ENCODE data around the gene CCNO. TPM values are rescaled to one million over a fixed set of nuclear protein-coding genes. Genes with fewer than 3 reads are reported as not detected.

The CCNO gene
- total RNA-seq, 1 experiment from 2014 or later = 12.1 TPM

GRCh38 chr5:55219770-55220169 is 13.6 kb downstream of the CCNO start (continued):
- TF ChIP-seq CTCF (IDR thresholded peaks at IDR 0.05 in 2 of 3, conservative IDR thresholded peaks at IDR 0.05 in 1 of 3; ENCODE audit: borderline replicate concordance in 1 of 3, insufficient read depth in 1 of 3, low read depth in 2 of 3, low read length in 2 of 3) = no peak
- TF ChIP-seq SRF (IDR thresholded peaks at IDR 0.05; ENCODE audit: low read depth) = no peak

- CTCF ChIA-PET = interaction anchor here (0.5 to 1.3 kb wide), 2 partner anchors 47 to 88 kb away, joined by 3 read pairs; partner anchors contain the start of gene DHX29
- POLR2A ChIA-PET = no interaction called here
- RAD21 ChIA-PET (ENCODE audit: low non-redundant PET in 1 of 2, low total read pairs in 2 of 2, uncharacterized antibody in 2 of 2, unreplicated experiment in 2 of 2) = interaction anchor here in 1 of 2 experiments (1.2 kb wide), 1 partner anchor 42 kb away, joined by 3 read pairs; no protein-coding TSS in a partner anchor
- H3K4me2 ChIP-seq (ENCODE audit: low read length) = peak overlapping the region; percentile 52
- no peak overlapping the region; the same call in 1 of the 2 replicates for H3K27ac ChIP-seq (ENCODE audit: low read depth, low read length)
- ATAC-seq = peak; percentile 86
- no peaks in the 10 kb centered on the region for H4K20me1 ChIP-seq (ENCODE audit: insufficient read depth)
- H3K9me3 ChIP-seq (ENCODE audit: control insufficient read depth in 1 of 2, insufficient read depth in 1 of 2, low read depth in 1 of 2, low read length in 2 of 2) = no peaks in the 10 kb centered on the region
- intact Hi-C loops (cut with micrococcal nuclease) = loop anchor here (5.0 kb wide), 1 partner anchor 42 kb away; no protein-coding TSS in a partner anchor
- no peak overlapping the region for H3K4me3 ChIP-seq (replicated peaks in 1 of 2; ENCODE audit: low read depth in 1 of 2, low read length in 2 of 2)
- H3K4me1 ChIP-seq (ENCODE audit: control insufficient read depth in 1 of 2, insufficient read depth in 2 of 2, low read length in 2 of 2) = peaks cover 15 to 22% of the 10 kb centered on the region in 2 experiments
- H3K36me3 ChIP-seq (ENCODE audit: control insufficient read depth in 1 of 2, insufficient read depth in 2 of 2, low read length in 2 of 2) = peaks cover 5 to 6% of the 10 kb centered on the region in 2 experiments; a peak in 1 of 4 replicates
- H2AFZ ChIP-seq (ENCODE audit: low read depth, low read length, poor library complexity, severe bottlenecking) = no peak overlapping the region
- no peak overlapping the region for H3K9ac ChIP-seq (ENCODE audit: low read length)
- H3K27me3 ChIP-seq (ENCODE audit: insufficient read depth, low read length) = no peaks in the 10 kb centered on the region
- peak; percentile 84 for DNase-seq (ENCODE audit: low read depth, low spot score)
- no peaks in the 10 kb centered on the region for H3K79me2 ChIP-seq (ENCODE audit: insufficient read depth, low read length)
- 0 out of 2 replicates have a peak, but pooled peaks cover 4% of the 10 kb centered on the region for H3K9me2 ChIP-seq (ENCODE audit: insufficient read depth)
- BruUV-seq (replicated peaks) = no TSS peak
- peak; percentile 48; the same call in 1 of the 2 replicates for TF ChIP-seq POLR2AphosphoS5 (IDR thresholded peaks at IDR 0.05; ENCODE audit: low read depth, low read length)
- peak; percentile 53; the same call in 1 of the 2 replicates for TF ChIP-seq SIN3A (IDR thresholded peaks at IDR 0.05; ENCODE audit: low read depth)
- no peak for TF ChIP-seq ZFX (IDR thresholded peaks at IDR 0.05)
- no peak for TF ChIP-seq EGR1 (IDR thresholded peaks at IDR 0.05; ENCODE audit: low read depth)
- peak; percentile 93 for TF ChIP-seq SP1 (IDR thresholded peaks at IDR 0.05; ENCODE audit: low read depth)
- TF ChIP-seq YY1 (IDR thresholded peaks at IDR 0.05; ENCODE audit: extremely low read depth, insufficient replicate concordance, low read depth, low read length) = peak; percentile 19
- no peak for TF ChIP-seq EZH2 (IDR thresholded peaks at IDR 0.05)
- TF ChIP-seq TCF7L2 (IDR thresholded peaks at IDR 0.05; ENCODE audit: borderline replicate concordance, extremely low read depth, insufficient read depth, insufficient read length) = no peak
- TF ChIP-seq CBX3 (IDR thresholded peaks at IDR 0.05; ENCODE audit: low read depth) = peak; percentile 88
- TF ChIP-seq CTCF (IDR thresholded peaks at IDR 0.05 in 2 of 3, conservative IDR thresholded peaks at IDR 0.05 in 1 of 3; ENCODE audit: borderline replicate concordance in 1 of 3, insufficient read depth in 1 of 3, low read depth in 2 of 3, low read length in 2 of 3) = no peak
- TF ChIP-seq RAD21 (IDR thresholded peaks at IDR 0.05; ENCODE audit: low read depth) = peak; percentile 30; the same call in 1 of the 2 replicates
- no peak for TF ChIP-seq ZBTB33 (IDR thresholded peaks at IDR 0.05; ENCODE audit: extremely low read depth, insufficient replicate concordance, low read length)
- no peak for TF ChIP-seq ZNF274 (IDR thresholded peaks at IDR 0.05; ENCODE audit: low read depth, low read length)
- peak; percentile 53; the same call in 1 of the 2 replicates for TF ChIP-seq FOSL1 (IDR thresholded peaks at IDR 0.05; ENCODE audit: low read depth)
- TF ChIP-seq ELF1 (IDR thresholded peaks at IDR 0.05; ENCODE audit: borderline replicate concordance, low read depth) = no peak
- no peak for TF ChIP-seq SRF (IDR thresholded peaks at IDR 0.05; ENCODE audit: low read depth)
- no peak for TF ChIP-seq ATF3 (IDR thresholded peaks at IDR 0.05)
- no peak for TF ChIP-seq EZH2phosphoT487 (IDR thresholded peaks at IDR 0.05; ENCODE audit: borderline replicate concordance)
- TF ChIP-seq POLR2A (IDR thresholded peaks at IDR 0.05; ENCODE audit: borderline replicate concordance, extremely low read depth, insufficient read depth, insufficient read length) = no peak
These were observed 14.4 kb downstream of the CCNO start for GRCh38 chr5:55218967-55219366.
